NT2/D1 (cell line): ENCODE data around the gene DSTN.

Source experiments
- SUZ12 ChIP-seq: IDR thresholded peaks from 2 replicates; pipeline ENCODE4 v1.6.1; 2011; ENCODE audit not compliant: insufficient read length, insufficient read depth; ENCODE audit errors: extremely low read depth
- YY1 ChIP-seq: IDR thresholded peaks from 2 replicates; pipeline ENCODE4 v1.6.1; 2011; ENCODE audit not compliant: insufficient read length, insufficient read depth
- ZNF274 ChIP-seq: IDR thresholded peaks from 2 replicates; pipeline ENCODE4 v1.6.1; 2011; ENCODE audit warnings: mild to moderate bottlenecking, low read depth, low read length

DNA sequence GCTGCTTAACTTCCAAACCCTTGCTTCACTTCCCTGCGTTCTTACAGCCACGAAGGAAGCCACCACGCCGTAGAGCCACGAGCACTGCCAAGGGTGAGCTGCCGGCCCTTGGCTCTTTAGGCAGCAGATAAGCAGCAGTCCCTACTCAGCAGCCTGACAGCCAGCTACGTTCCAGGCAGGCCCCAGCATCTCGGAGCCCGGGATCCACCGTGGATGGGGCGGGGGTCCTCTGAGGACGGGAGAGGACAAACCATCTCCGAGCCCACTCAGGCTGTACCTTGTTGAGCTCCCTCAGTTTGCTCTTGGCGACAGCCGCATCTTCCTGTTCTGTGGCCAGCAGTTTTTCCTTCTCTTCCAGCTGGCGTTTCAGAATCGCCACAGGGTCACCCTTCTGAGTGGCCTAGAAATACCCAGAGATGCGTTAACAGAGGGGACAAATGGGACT, 71.7 kb downstream of the DSTN start:
- TF ChIP-seq ZNF274 (no peak), YY1 (no peak), SUZ12 (no peak)
